ENCODE results near the gene POU6F2. TPM values are rescaled to one million over a fixed set of nuclear protein-coding genes. Genes with fewer than 3 reads are reported as not detected.
A peak's percentile ranks its signal among the peaks of the same experiment; 100 is the strongest.
"Not testable (repeated sequence)": the region's sequence is repeated elsewhere in the genome, so short reads cannot be mapped to it uniquely, and the experiment has no call there.

The POU6F2 gene
- total and polyA plus RNA-seq, 9 of the 15 experiments (the other 6 are each of a cell fraction or from before 2014, with no cell fraction given), result 0.29 to 1.5 (median 0.96) TPM

- H4K20me1 ChIP-seq (replicated peaks; ENCODE audit: control insufficient read depth, insufficient read depth, low read length); H3K79me2 ChIP-seq (ENCODE audit: control insufficient read depth, insufficient read depth, low read length); H3K4me3 ChIP-seq; H3K9me3 ChIP-seq (replicated peaks; ENCODE audit: control insufficient read depth, insufficient read depth, low read depth, low read length); BruUV-seq (replicated peaks); H3K4me1 ChIP-seq (replicated peaks in 1 of 2; ENCODE audit: control insufficient read depth in 2 of 2, insufficient read depth in 2 of 2, low read length in 2 of 2); FAIRE-seq; H3K27ac ChIP-seq (ENCODE audit: extremely low read depth, low read depth, low read length); H3K4me2 ChIP-seq (ENCODE audit: insufficient read depth, low read length); H3K36me3 ChIP-seq (ENCODE audit: control insufficient read depth, insufficient read depth, low read length); CTCF ChIA-PET (ENCODE audit: low intra/inter-chr PET ratio); in situ Hi-C loops (cut with MboI); ATAC-seq; H2AFZ ChIP-seq (ENCODE audit: low read depth, low read length); H3K9ac ChIP-seq (ENCODE audit: insufficient read depth in 1 of 2, low read depth in 2 of 2, low read length in 2 of 2); H3K9me1 ChIP-seq (ENCODE audit: control insufficient read depth, insufficient read depth, low read length); DNase-seq (ENCODE audit: extremely low read depth in 1 of 4, low spot score in 3 of 4); intact Hi-C loops (cut with micrococcal nuclease): not testable (repeated sequence)
- POLR2A ChIA-PET, result interaction anchor here (0.7 to 1.5 kb wide), 2 partner anchors 11 to 1101 kb away, joined by 4 to 5 read pairs; no protein-coding TSS in a partner anchor
- 0% methylated on average over 4 of the region's 4 CpGs for WGBS (ENCODE audit: insufficient coverage, low coverage, missing lambda C conversion rate)
- H3K27me3 ChIP-seq (ENCODE audit: control insufficient read depth in 2 of 2, insufficient read depth in 2 of 2, low read length in 2 of 2), result peaks cover 13 to 16% of the 10 kb centered on the region in 2 experiments; a peak in 4 of 5 replicates
These were observed 30.2 kb upstream of the POU6F2 start for GRCh38 chr7:38947541-38947940.

- no peaks in the 10 kb centered on the region for H3K79me2 ChIP-seq (ENCODE audit: control insufficient read depth, insufficient read depth, low read length)
- no peak overlapping the region for H3K4me3 ChIP-seq
- H2AFZ ChIP-seq (ENCODE audit: low read depth, low read length), result no peak overlapping the region
- FAIRE-seq (no peak), ATAC-seq (no peak), DNase-seq (ENCODE audit: extremely low read depth in 1 of 4, low spot score in 3 of 4) (no peak)
- H3K4me1 ChIP-seq (replicated peaks in 1 of 2; ENCODE audit: control insufficient read depth in 2 of 2, insufficient read depth in 2 of 2, low read length in 2 of 2), result no peaks in the 10 kb centered on the region
- POLR2A ChIA-PET, result interaction anchor here (0.6 to 0.8 kb wide), 2 partner anchors 119 to 304 kb away, joined by 3 read pairs; no protein-coding TSS in a partner anchor
- no TSS peak for BruUV-seq (replicated peaks)
- H3K27me3 ChIP-seq (ENCODE audit: control insufficient read depth in 2 of 2, insufficient read depth in 2 of 2, low read length in 2 of 2), result peaks cover 11% of the 10 kb centered on the region in 2 experiments; a peak in 4 of 5 replicates
- H3K36me3 ChIP-seq (ENCODE audit: control insufficient read depth, insufficient read depth, low read length), result no peaks in the 10 kb centered on the region
- no peak overlapping the region for H3K9ac ChIP-seq (ENCODE audit: insufficient read depth in 1 of 2, low read depth in 2 of 2, low read length in 2 of 2)
- H3K4me2 ChIP-seq (ENCODE audit: insufficient read depth, low read length), result no peak overlapping the region
- H3K27ac ChIP-seq (ENCODE audit: extremely low read depth, low read depth, low read length), result no peak overlapping the region
- intact Hi-C loops (cut with micrococcal nuclease) (no loop called here), in situ Hi-C loops (cut with MboI) (no loop called here)
- no peaks in the 10 kb centered on the region for H3K9me1 ChIP-seq (ENCODE audit: control insufficient read depth, insufficient read depth, low read length)
- H3K9me3 ChIP-seq (replicated peaks; ENCODE audit: control insufficient read depth, insufficient read depth, low read depth, low read length), result no peaks in the 10 kb centered on the region
- CTCF ChIA-PET (ENCODE audit: low intra/inter-chr PET ratio), result no interaction called here
- 20% methylated on average over 1 of the region's 1 CpG for WGBS (ENCODE audit: insufficient coverage, low coverage, missing lambda C conversion rate)
- H4K20me1 ChIP-seq (replicated peaks; ENCODE audit: control insufficient read depth, insufficient read depth, low read length), result no peaks in the 10 kb centered on the region
- TF ChIP-seq STAT5A (IDR thresholded peaks at IDR 0.05; ENCODE audit: borderline replicate concordance, low read length), result no peak
- TF ChIP-seq AFF4 (CRISPR knock-in tag; IDR thresholded peaks at IDR 0.05), result no peak
- peak; percentile 89 for TF ChIP-seq MAFK (IDR thresholded peaks at IDR 0.05; ENCODE audit: low read length)
- TF ChIP-seq NFE2 (IDR thresholded peaks at IDR 0.05; ENCODE audit: low read depth), result peak; percentile 81
- TF ChIP-seq BACH1 (tag; IDR thresholded peaks at IDR 0.05), result peak; percentile 90; the same call in 1 of the 2 replicates
- TF ChIP-seq MCM7 (IDR thresholded peaks at IDR 0.05), result no peak
These were observed 27.4 kb upstream of the POU6F2 start for GRCh38 chr7:38950309-38950708.
